Vagina (tissue), 2 donors: ENCODE results near the gene TNNI2. TPM values are rescaled to one million over a fixed set of nuclear protein-coding genes. Genes with fewer than 3 reads are reported as not detected.

ENCODE experiments used
- DNase-seq, 2 donors: peaks; one replicate each; pipeline ENCODE4 v3.0.0-alpha.2; 2017; ENCODE audit errors: extremely low spot score in 2 of 2
- H3K27ac ChIP-seq: fragments of 200-600 bp; sonication (generic); one replicate; pipeline ENCODE4 v1.5.1; 2019
- H3K27me3 ChIP-seq: fragments of 200-600 bp; sonication (generic); one replicate; pipeline ENCODE4 v1.5.1; 2019
- H3K36me3 ChIP-seq, 2 donors: fragments of 200-600 bp; sonication (generic); one replicate each; pipeline ENCODE4 v1.5.1; 2017 to 2019
- H3K4me1 ChIP-seq: fragments of 200-600 bp; sonication (generic); one replicate; pipeline ENCODE4 v1.5.1; 2019
- H3K4me3 ChIP-seq, 2 donors: fragments of 200-600 bp; sonication (generic); 1 replicate in 1 of 2; 2 replicates in 1 of 2; pipeline ENCODE4 v1.5.1; 2016 to 2019
- H3K9me3 ChIP-seq: fragments of 200-600 bp; sonication (generic); one replicate; pipeline ENCODE4 v1.5.1; 2019
- POLR2A ChIP-seq, 2 donors: fragments of 450-650 bp; IDR thresholded peaks; one replicate each; pipeline ENCODE4 v1.6.1; 2017; ENCODE audit warnings: antibody characterized with exemption in 2 of 2, mild to moderate bottlenecking in 2 of 2, moderate library complexity in 2 of 2
- POLR2AphosphoS5 ChIP-seq, 2 donors: sonication (generic); formaldehyde crosslinking; IDR thresholded peaks; one replicate each; pipeline ENCODE4 v1.9.0; 2017; ENCODE audit warnings: antibody characterized with exemption in 2 of 2, mild to moderate bottlenecking in 2 of 2, low read depth in 1 of 2; ENCODE audit not compliant: insufficient read depth in 1 of 2
- intact Hi-C: fragments of 100-400 bp; cut with DNase I; formaldehyde crosslinking; loops from one replicate; pipeline ENCODE4 v1.15.1; 2023
- total RNA-seq: library from RNA; depleted of rRNA; stranded (reverse); fragments of >200 nt; gene quantifications from one replicate; pipeline ENCODE4 v1.2.3, GENCODE V29; 2016
- TF ChIP-seq, protein P1 (sequence below), 3 experiments: fragments of 450-650 bp in 2 of 3; fragments of 200-600 bp in 1 of 3; sonication (generic) in 1 of 3; IDR thresholded peaks; one replicate each; pipeline ENCODE4 v1.5.1; 2017 to 2019; ENCODE audit warnings: antibody characterized with exemption in 3 of 3, mild to moderate bottlenecking in 2 of 3, moderate library complexity in 2 of 3

Gene TNNI2
- total RNA-seq, 1 donor from 2014 or later, result not detected

DNA sequence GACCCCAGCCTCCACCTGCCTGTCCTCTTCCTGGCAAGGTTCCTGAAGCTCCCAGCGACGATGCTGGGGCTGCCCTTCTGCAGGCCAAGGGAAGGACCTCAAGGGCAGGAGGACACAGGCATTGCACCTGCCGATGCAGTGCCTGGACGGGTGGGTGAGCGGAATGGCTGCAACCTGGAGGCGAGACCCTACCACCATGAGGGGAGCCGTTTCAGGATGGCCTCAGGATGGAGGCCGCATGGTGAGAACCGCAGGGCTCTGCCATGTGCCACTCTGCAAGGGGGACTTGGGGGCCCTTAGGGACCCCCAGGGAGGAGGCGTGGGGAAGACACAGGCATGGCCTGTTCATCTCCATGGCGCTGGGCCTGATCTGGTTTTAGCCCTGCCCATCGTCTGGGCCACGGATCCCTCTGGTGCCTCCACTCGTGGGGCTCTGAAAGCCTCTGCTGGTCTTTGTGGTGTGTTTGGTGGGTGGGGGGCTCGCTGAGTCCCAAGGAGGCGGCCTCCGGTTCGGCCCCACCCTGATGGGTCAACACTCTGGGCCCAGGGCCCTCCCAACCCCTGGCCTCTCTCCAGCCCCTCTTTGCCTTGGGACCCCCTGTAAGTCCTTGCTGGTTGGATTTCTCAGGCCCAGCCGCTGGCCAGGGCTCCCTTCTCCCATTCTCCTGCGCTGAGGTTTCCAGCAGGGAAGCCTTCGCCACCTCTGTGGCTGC is 12.8 kb downstream of the TNNI2 start:
- no peaks in the 10 kb centered on the region for H3K27me3 ChIP-seq
- DNase-seq, result no peak
- no peaks in the 10 kb centered on the region for H3K9me3 ChIP-seq
- TF ChIP-seq POLR2AphosphoS5 (IDR thresholded peaks at IDR 0.05; ENCODE audit: insufficient read depth in 1 of 2, low read depth in 1 of 2) (no peak), POLR2A (IDR thresholded peaks at IDR 0.05) (no peak)
- TF ChIP-seq, protein P1, sequence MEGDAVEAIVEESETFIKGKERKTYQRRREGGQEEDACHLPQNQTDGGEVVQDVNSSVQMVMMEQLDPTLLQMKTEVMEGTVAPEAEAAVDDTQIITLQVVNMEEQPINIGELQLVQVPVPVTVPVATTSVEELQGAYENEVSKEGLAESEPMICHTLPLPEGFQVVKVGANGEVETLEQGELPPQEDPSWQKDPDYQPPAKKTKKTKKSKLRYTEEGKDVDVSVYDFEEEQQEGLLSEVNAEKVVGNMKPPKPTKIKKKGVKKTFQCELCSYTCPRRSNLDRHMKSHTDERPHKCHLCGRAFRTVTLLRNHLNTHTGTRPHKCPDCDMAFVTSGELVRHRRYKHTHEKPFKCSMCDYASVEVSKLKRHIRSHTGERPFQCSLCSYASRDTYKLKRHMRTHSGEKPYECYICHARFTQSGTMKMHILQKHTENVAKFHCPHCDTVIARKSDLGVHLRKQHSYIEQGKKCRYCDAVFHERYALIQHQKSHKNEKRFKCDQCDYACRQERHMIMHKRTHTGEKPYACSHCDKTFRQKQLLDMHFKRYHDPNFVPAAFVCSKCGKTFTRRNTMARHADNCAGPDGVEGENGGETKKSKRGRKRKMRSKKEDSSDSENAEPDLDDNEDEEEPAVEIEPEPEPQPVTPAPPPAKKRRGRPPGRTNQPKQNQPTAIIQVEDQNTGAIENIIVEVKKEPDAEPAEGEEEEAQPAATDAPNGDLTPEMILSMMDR (IDR thresholded peaks at IDR 0.05), result no peak
- H3K4me1 ChIP-seq, result no peaks in the 10 kb centered on the region
- H3K27ac ChIP-seq, result no peak overlapping the region
- intact Hi-C loops, result loop anchor here (10.0 kb wide), 1 partner anchor 1023 kb away; no protein-coding TSS in a partner anchor
- H3K4me3 ChIP-seq, result no peak overlapping the region
- no peaks in the 10 kb centered on the region for H3K36me3 ChIP-seq

GRCh38 chr11:1852271-1852876 is 13.6 kb downstream of the TNNI2 start:
- Histone ChIP-seq H3K9me3 (no peaks in the 10 kb centered on the region), H3K27ac (no peak overlapping the region), H3K4me1 (no peaks in the 10 kb centered on the region), H3K27me3 (no peaks in the 10 kb centered on the region), H3K4me3 (no peak overlapping the region), H3K36me3 (no peaks in the 10 kb centered on the region)
- intact Hi-C loops, result loop anchor here (10.0 kb wide), 1 partner anchor 1022 kb away; no protein-coding TSS in a partner anchor
- no peak for TF ChIP-seq POLR2AphosphoS5 (IDR thresholded peaks at IDR 0.05; ENCODE audit: insufficient read depth in 1 of 2, low read depth in 1 of 2)
- TF ChIP-seq POLR2A (IDR thresholded peaks at IDR 0.05), result no peak
- TF ChIP-seq, protein P1 (IDR thresholded peaks at IDR 0.05), result no peak
- no peak for DNase-seq

DNA sequence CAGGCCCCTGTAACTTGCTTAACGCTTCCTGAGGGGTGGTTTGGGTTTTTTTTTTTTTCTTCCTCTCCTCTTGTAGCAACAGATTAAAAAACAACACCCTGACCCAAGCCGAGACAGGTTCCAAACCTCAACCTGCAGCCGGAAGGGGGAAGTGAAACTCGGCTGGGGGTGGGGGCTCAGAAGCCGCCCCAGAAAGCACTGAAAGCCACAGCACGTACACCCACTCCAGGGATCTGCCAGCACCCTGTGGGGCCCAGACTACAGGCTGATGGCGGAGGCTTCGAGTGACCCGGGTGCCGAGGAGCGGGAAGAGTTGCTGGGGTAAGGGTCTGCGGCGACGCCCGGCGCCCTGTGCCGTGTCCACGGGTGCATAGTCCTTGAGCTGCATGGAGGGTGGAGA is 14.1 kb downstream of the TNNI2 start, which contains the start of gene LSP1:
TSS of gene LSP1 (plus strand) at position 208 of the 400 bp plus-strand sequence. CDS start at position 269, 61 bp downstream.
- no peaks in the 10 kb centered on the region for H3K4me1 ChIP-seq
- H3K9me3 ChIP-seq, result no peaks in the 10 kb centered on the region

GRCh38 chr11:1853376-1854131 is 14.8 kb downstream of the TNNI2 start:
- no peaks in the 10 kb centered on the region for H3K4me1 ChIP-seq
- peak overlapping the region; percentile 13 to 32 for H3K4me3 ChIP-seq
- no peak for TF ChIP-seq POLR2A (IDR thresholded peaks at IDR 0.05)
- TF ChIP-seq, protein P1 (IDR thresholded peaks at IDR 0.05), result no peak
- no peaks in the 10 kb centered on the region for H3K27me3 ChIP-seq
- no peak overlapping the region for H3K27ac ChIP-seq
- no peaks in the 10 kb centered on the region for H3K9me3 ChIP-seq
- DNase-seq, result no peak
- intact Hi-C loops, result loop anchor here (10.0 kb wide), 1 partner anchor 1021 kb away; no protein-coding TSS in a partner anchor
- H3K36me3 ChIP-seq, result no peaks in the 10 kb centered on the region

More for the DNA sequence above, 14.1 kb downstream of the TNNI2 start, which contains the start of gene LSP1:
- no peaks in the 10 kb centered on the region for H3K27me3 ChIP-seq
- H3K36me3 ChIP-seq, result no peaks in the 10 kb centered on the region
- intact Hi-C loops, result loop anchor here (10.0 kb wide), 1 partner anchor 1022 kb away; no protein-coding TSS in a partner anchor
- peak within 1 kb of the TSS; percentile 13 to 32 for H3K4me3 ChIP-seq
- no peak within 1 kb of the TSS for H3K27ac ChIP-seq
- no peak for DNase-seq
- TF ChIP-seq POLR2AphosphoS5 (IDR thresholded peaks at IDR 0.05; ENCODE audit: insufficient read depth in 1 of 2, low read depth in 1 of 2) (no peak), POLR2A (IDR thresholded peaks at IDR 0.05) (no peak)
- TF ChIP-seq, protein P1 (IDR thresholded peaks at IDR 0.05), result no peak
